Measurements from ENCODE around the gene GAMT. TPM values are rescaled to one million over a fixed set of nuclear protein-coding genes. Genes with fewer than 3 reads are reported as not detected.

Gene GAMT
- total RNA-seq, 1 experiment from 2014 or later = 31.6 TPM

DNA sequence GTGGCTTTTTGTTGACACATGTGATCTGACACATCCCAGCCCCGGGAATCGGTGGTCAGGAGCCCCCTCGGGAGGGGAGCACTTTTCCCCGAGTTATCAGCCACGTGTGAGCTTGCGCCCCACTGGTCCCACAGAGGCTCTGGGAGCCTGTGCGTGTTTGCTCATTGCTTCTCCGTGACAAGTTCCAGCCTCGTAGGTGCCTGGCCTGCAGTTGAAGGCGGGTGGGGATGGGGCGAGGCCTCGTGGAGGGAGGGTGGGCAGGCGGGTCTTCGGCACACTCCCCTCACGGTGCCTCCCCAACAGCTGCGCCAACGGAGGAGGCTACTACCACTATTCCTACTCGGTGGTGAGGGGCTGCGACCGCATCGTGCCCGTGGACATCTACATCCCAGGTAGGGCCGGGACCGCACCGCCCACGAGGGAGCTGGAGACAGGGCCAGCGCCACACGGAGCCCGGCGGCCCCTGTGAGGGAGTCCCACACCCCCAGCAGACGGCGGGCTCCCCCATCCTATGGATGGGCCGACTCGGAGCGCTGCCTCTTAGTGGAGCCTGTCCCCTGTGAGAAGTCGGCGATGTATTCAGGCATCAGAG, 8.3 kb downstream of the GAMT start:
- no peak for DNase-seq
- Histone ChIP-seq H3K36me3 (replicated peaks; ENCODE audit: control insufficient read depth, insufficient read depth, low read length) (peaks cover 5% of the 10 kb centered on the region), H3K27me3 (ENCODE audit: control insufficient read depth, insufficient read depth, low read length) (no peaks in the 10 kb centered on the region), H3K4me3 (ENCODE audit: insufficient read depth, low read depth, low read length) (no peak overlapping the region)

DNA sequence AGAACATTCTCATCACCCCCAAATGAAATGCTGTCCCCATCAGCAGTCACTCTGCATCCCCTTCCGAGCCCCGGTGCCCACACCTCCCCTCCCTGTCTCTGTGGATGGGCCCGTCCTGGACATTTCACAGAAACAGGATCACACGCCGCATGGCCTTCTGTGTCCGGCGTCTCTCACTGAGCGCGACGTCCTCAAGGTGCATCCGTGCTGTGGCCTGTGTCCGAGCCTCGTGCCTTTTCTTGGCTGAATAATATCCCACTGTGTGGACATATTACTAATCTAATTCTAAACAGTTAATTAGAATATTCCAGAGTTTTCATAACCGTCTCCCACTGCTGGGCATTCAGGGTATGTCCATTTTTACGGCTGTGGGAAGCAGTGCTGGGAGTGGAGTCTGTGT, 8.9 kb downstream of the GAMT start:
- H3K4me3 ChIP-seq (ENCODE audit: insufficient read depth, low read depth, low read length) = no peak overlapping the region
- peaks cover 5% of the 10 kb centered on the region for H3K36me3 ChIP-seq (replicated peaks; ENCODE audit: control insufficient read depth, insufficient read depth, low read length)
- no peak for DNase-seq
- H3K27me3 ChIP-seq (ENCODE audit: control insufficient read depth, insufficient read depth, low read length) = no peaks in the 10 kb centered on the region

DNA sequence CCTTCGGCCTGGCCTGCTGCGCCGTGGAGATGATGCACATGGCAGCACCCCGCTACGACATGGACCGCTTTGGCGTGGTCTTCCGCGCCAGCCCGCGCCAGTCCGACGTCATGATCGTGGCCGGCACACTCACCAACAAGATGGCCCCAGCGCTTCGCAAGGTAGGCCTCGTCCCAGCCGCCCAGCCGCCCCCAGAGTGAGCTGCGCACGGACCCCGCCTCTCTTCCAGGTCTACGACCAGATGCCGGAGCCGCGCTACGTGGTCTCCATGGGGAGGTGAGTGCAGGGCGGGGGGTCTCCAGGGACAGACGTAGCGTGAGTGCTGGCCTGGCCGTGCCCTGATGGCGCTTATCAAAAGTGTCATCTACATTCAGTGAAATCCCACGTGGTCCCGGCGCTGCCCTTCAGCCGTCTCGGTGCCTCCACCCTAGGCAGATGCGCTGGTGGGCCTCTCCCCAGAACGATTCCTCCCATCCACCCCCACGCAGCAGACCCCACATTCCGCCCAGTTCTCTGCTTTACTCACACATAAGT, 10.4 kb downstream of the GAMT start:
- H3K36me3 ChIP-seq (replicated peaks; ENCODE audit: control insufficient read depth, insufficient read depth, low read length) = peaks cover 5% of the 10 kb centered on the region
- no peak overlapping the region for H3K4me3 ChIP-seq (ENCODE audit: insufficient read depth, low read depth, low read length)
- H3K27me3 ChIP-seq (ENCODE audit: control insufficient read depth, insufficient read depth, low read length) = no peaks in the 10 kb centered on the region
- DNase-seq = no peak

DNA sequence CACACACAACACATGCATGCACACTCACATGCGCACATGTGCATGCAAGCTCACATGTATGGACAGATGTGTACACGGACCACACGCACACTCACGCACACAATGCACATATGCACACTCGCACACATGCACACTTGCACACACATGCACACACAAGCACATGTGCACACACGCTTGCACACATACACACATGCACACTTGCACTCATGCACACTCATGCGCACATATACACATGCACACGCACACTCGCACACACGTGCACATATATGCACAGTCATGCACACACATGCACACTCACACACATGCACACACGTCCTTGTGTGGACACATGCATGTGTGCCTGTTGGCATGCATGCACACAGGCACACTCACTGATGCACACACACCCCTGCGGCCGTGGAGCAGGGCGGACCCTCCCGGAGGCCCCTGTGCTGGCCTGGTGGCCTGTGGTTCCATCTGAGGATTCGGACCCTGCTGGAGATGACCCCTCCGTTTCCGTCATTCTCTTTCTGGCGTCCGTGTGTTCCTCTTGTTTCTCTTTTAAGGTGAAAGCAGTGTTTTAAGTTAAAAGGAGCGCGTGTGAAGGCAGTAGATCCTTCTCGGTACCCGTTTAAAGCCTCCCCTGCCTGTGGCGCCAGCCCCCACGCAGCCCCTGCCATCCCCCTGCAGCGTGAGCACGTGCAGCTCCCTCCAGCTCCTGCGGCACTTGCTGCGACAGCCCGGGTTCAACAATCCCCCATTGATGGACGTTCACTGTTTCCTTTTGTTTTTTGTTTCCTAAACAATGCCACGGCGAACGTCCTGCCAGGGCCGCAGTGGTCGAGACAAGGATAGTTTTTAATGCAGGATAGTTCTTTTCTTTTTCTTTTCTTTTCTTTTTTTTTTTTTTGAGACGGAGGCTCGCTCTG, 12.1 kb downstream of the GAMT start:
- H3K4me3 ChIP-seq (ENCODE audit: insufficient read depth, low read depth, low read length) = no peak overlapping the region
- no peaks in the 10 kb centered on the region for H3K27me3 ChIP-seq (ENCODE audit: control insufficient read depth, insufficient read depth, low read length)
- H3K36me3 ChIP-seq (replicated peaks; ENCODE audit: control insufficient read depth, insufficient read depth, low read length) = peaks cover 5% of the 10 kb centered on the region
- no peak for DNase-seq

- Histone ChIP-seq H3K36me3 (replicated peaks; ENCODE audit: control insufficient read depth, insufficient read depth, low read length) (peaks cover 5% of the 10 kb centered on the region), H3K27me3 (ENCODE audit: control insufficient read depth, insufficient read depth, low read length) (no peaks in the 10 kb centered on the region), H3K4me3 (ENCODE audit: insufficient read depth, low read depth, low read length) (no peak overlapping the region)
- DNase-seq = no peak
Observed at GRCh38 chr19:1388637-1389026, 12.7 kb downstream of the GAMT start.

- peaks cover 5% of the 10 kb centered on the region for H3K36me3 ChIP-seq (replicated peaks; ENCODE audit: control insufficient read depth, insufficient read depth, low read length)
- no peak overlapping the region for H3K4me3 ChIP-seq (ENCODE audit: insufficient read depth, low read depth, low read length)
- no peaks in the 10 kb centered on the region for H3K27me3 ChIP-seq (ENCODE audit: control insufficient read depth, insufficient read depth, low read length)
- DNase-seq = no peak
Observed at GRCh38 chr19:1387684-1388636, 13.4 kb downstream of the GAMT start.

- H3K27me3 ChIP-seq (ENCODE audit: control insufficient read depth, insufficient read depth, low read length) = no peaks in the 10 kb centered on the region
- H3K4me3 ChIP-seq (ENCODE audit: insufficient read depth, low read depth, low read length) = no peak overlapping the region
- no peak for DNase-seq
- peaks cover 5% of the 10 kb centered on the region for H3K36me3 ChIP-seq (replicated peaks; ENCODE audit: control insufficient read depth, insufficient read depth, low read length)
Observed at GRCh38 chr19:1386945-1387683, 14.2 kb downstream of the GAMT start.

- no peak for DNase-seq
- Histone ChIP-seq H3K27me3 (ENCODE audit: control insufficient read depth, insufficient read depth, low read length) (no peaks in the 10 kb centered on the region), H3K36me3 (replicated peaks; ENCODE audit: control insufficient read depth, insufficient read depth, low read length) (peaks cover 5% of the 10 kb centered on the region), H3K4me3 (ENCODE audit: insufficient read depth, low read depth, low read length) (no peak overlapping the region)
Observed at GRCh38 chr19:1385816-1386215, 15.5 kb downstream of the GAMT start.

- no peaks in the 10 kb centered on the region for H3K27me3 ChIP-seq (ENCODE audit: control insufficient read depth, insufficient read depth, low read length)
- peak overlapping the region; percentile 85 for H3K4me3 ChIP-seq (ENCODE audit: insufficient read depth, low read depth, low read length)
- DNase-seq = no peak
- H3K36me3 ChIP-seq (replicated peaks; ENCODE audit: control insufficient read depth, insufficient read depth, low read length) = peaks cover 5% of the 10 kb centered on the region
Observed at GRCh38 chr19:1384478-1385110, 16.7 kb downstream of the GAMT start.

GRCh38 chr19:1384085-1384462, 17.3 kb downstream of the GAMT start:
- H3K36me3 ChIP-seq (replicated peaks; ENCODE audit: control insufficient read depth, insufficient read depth, low read length) = peaks cover 3% of the 10 kb centered on the region
- peak overlapping the region; percentile 85 for H3K4me3 ChIP-seq (ENCODE audit: insufficient read depth, low read depth, low read length)
- H3K27me3 ChIP-seq (ENCODE audit: control insufficient read depth, insufficient read depth, low read length) = no peaks in the 10 kb centered on the region
- DNase-seq = no peak

DNA sequence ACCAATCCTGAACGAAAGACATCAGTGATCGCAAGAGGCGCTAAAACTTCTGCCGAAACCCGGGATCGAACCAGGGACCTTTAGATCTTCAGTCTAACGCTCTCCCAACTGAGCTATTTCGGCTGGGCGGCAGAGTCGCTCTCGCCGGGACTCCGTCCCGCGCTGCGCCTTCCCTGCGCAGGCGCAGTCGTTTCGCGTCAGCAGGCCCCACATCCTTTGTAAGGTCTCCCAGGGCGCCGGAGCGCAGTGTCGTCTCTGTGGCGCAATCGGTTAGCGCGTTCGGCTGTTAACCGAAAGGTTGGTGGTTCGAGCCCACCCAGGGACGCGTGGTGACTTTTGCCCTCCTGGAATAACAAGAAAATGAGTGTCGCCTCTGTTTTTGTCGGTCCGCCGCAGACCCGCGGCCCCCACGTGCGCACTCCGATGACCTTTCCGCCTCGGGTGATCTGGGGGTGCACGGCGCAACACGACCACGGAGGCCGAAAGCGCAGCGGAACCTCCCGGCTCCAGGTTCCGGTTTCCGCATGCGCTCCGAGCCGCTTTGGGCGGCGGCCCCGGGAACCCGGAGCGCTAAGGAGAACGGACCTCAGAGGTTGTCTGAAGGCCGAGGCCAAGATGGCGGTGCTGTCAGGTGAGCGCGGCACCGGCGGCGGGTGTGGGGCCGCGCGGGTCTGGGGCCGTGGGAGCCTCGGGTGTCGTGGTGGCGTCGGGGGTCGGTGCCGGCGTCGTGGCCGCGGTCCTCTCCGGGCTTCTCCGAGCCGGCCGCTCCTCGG, 17.8 kb downstream of the GAMT start, which contains the start of gene NDUFS7:
TSS of gene NDUFS7 (plus strand) at position 596 of the 773 bp plus-strand sequence. CDS start at position 616, 20 bp downstream.
- DNase-seq = peak; percentile 90
- no peaks in the 10 kb centered on the region; the same call in 1 of the 2 replicates for H3K36me3 ChIP-seq (replicated peaks; ENCODE audit: control insufficient read depth, insufficient read depth, low read length)
- no peaks in the 10 kb centered on the region for H3K27me3 ChIP-seq (ENCODE audit: control insufficient read depth, insufficient read depth, low read length)
- peak within 1 kb of the TSS; percentile 85 for H3K4me3 ChIP-seq (ENCODE audit: insufficient read depth, low read depth, low read length)

DNA sequence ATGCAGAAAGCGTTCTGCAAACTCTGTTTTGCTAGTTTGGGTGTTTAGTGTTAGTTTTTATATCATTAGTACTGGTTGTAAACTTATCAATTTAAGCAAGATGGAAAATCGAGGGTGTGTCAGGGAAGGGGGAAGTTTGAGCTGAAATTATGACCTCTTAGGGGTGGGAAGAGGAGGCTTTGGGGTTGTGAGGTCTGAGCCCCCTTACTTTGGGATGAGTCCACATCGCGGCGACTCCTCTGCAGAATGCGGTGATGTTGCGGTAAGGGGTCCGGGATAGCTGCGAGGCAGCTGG, 18.4 kb downstream of the GAMT start:
- no peak for DNase-seq
- Histone ChIP-seq H3K4me3 (ENCODE audit: insufficient read depth, low read depth, low read length) (peak overlapping the region; percentile 26), H3K36me3 (replicated peaks; ENCODE audit: control insufficient read depth, insufficient read depth, low read length) (no peaks in the 10 kb centered on the region; the same call in 1 of the 2 replicates), H3K27me3 (ENCODE audit: control insufficient read depth, insufficient read depth, low read length) (no peaks in the 10 kb centered on the region)

DNA sequence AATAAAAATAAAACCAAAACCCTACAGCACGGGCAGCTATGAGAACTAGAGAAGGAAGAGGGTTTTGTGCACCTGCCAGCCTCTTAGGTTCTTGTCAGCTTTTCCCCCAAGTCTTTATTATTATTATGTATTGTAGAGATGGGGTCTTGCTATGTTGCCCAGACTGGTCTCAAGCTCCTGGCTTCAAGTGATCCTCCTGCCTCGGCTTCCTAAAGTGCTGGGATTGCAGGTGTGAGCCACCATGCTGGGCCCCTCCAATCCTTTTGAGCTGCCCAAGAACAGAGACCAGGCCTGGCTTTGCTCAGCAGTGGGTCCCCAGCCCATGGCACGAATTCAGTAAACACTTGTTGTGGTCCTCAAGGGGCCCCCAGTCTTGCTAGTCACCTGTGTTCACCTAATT, 19.1 kb downstream of the GAMT start:
- H3K4me3 ChIP-seq (ENCODE audit: insufficient read depth, low read depth, low read length) = no peak overlapping the region

More for the DNA sequence above, 19.1 kb downstream of the GAMT start:
- H3K36me3 ChIP-seq (replicated peaks; ENCODE audit: control insufficient read depth, insufficient read depth, low read length) = no peaks in the 10 kb centered on the region; the same call in 1 of the 2 replicates
- no peaks in the 10 kb centered on the region for H3K27me3 ChIP-seq (ENCODE audit: control insufficient read depth, insufficient read depth, low read length)
- no peak for DNase-seq
